COLO829 (cell line): Measurements from ENCODE around the gene KCNK16.

Source experiments
- DNase-seq: peaks from one replicate; pipeline ENCODE4 v3.0.0; 2012; ENCODE audit warnings: low spot score

Gene KCNK16

DNA sequence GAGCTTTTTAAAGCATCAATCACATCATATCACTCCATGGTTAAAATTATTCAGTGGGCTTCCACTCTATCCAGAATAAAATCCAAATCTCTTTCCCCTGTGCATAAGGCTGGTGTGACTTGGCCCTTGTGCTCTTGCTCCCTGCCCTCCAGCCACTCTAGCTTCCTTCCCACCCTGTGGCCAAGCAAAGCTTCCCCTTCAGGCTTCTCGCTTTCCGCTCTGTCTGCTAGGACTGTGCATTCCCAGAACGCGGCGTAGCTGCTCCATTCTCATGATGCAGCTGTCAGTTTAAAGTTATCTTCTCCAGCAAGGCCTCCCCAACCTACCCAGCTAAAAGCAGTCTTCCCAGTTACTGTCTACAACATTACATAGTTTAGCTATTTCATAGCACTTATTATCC is 19.4 kb upstream of the KCNK16 start:
- no peak for DNase-seq

DNA sequence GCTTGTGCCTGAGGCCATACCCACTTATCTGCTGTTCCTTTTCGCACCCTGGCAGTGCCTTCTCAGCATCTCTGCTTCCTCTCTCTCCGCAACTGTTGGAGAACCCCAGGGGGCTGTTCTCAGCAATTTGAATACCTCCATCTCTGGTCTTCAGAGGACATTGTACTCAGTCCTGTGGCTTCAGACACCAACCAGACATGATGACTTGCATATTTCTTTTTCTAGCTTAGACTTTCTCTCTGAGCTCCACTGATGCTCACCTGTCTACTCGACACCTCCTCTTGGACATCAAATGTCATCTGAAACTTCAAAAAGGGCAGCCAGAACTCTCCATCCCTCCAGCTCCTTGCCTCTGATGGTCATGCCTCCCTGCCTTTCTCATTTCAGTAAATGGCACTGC is 18.9 kb upstream of the KCNK16 start:
- DNase-seq: no peak

DNA sequence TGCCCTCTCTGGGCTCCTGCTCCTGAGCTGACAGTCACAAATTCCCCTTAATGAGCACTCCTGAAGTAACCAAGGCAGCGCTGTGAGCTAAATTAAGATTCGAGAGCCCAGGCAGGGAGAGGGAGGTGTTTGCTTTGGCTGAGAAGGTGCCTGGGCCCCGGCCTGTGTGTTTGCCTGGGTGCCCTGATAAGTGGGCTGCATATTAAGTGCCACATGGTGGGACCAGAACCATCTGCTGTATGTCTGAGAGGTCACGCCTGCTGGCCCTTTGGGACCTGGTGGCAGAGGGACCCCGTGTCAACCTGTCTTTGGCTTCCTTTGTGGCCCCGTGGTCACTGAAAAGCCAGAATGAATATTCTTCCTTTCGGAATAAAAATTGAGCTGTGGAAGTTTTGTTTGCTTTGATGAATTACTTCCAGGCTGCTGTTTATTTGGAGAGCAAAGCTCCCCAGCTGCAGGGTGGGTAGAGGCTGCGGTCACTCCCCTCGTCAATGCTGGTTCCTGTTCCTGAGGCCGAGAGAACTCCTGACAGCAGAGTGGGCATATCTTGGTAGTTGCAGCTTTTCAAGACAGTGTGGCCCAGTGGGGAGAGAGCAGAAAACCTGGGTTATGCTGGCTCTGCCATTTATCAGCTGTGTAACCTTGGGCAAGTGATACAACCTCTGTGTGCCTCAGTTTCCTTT is 17.5 kb upstream of the KCNK16 start:
- no peak for DNase-seq

DNA sequence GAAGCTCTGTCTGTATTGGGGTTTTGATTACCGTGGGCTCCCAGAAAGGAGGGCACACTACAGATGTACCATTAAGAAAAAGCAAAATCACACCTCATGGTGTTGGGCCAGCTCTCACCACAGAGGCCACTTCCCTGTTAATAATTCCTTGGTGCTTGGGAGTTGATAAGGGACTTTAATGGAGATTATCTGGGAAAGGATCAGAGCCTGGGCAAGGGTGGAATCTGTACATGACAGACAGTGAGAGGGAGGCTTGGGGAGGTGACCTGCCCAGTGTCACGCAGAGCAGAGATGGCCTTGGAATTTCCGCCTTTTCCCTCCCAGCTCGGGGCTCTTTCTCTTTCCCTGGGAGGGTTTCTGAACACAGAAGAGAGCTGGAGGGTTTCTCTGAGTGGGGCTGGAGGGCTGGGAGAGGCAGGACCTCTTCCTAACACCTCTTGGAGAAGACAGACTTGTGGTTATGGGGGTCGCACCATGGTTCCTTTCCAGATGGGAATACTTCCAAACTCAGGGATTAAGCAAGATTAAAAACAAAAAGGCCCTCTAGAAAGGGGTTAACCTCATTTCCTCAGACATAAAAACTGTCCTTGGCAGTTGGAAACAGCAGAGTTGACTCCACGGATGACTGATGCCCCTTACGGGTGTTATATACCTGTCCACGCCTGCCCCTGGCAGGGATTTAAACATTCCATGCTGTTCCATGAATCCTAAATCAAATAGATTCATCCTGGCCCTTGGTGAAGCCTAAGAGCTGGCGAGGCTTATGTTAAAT is 16.8 kb upstream of the KCNK16 start:
- DNase-seq: no peak

GRCh38 chr6:39338397-39338796 is 15.9 kb upstream of the KCNK16 start:
- DNase-seq: no peak

DNA sequence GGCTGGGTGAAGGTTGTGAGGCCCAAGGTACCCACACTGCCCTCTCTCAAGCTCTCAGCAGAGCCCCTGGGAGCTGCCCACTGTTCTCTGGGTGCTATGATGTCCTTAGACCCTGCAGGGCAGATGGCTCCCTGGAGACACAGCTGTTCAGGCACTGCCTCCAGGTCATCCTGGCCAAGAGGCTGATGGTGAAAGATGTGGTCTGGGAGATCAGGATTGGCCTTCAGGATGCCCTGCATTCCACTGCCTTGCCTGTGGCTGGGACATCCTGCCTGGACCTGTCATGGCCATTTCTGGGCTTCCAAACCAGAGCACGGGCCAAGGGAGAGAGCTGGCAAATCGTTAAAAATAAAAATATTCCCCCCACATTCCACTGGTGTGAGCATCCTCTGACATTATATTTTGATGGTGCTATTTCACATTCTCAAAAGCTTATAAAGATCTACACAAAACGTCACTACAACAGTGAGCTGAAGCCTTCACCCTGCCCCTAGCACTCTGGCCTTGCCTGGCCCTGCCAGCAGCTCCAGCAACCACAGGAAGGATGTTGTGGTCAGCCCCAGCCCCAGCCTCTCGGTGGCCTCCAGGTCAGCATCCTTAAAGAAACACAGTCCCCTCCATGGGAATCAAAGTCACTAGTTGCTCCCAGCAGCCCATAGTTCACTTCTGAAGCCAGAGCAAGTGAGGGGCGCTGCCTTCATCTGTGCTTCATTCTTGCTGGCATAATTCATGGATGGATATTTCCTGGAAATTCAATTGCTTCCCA is 13.5 kb upstream of the KCNK16 start:
- DNase-seq: no peak

- no peak for DNase-seq
Measured at GRCh38 chr6:39333644-39334438, 11.3 kb upstream of the KCNK16 start.

DNA sequence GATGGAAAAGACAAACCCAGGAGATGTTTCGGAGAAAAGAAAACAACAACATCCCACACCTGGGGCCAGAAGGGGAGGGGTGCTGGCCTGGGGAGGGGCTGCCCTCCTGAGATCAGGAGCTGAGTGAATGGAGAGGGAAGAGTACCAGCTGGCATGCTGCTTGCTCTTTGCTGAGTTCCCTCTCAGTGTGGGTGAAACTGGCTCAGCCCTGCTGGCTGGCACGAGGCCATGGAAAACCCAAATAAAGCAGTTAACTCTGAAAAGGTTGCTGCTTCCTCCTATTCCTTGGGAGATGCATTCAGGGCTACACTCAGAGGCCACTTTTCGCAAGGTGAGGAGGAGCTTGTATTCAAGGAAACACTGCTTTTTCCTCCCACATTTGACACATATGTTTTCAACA is 8.0 kb upstream of the KCNK16 start:
- DNase-seq: no peak

- no peak for DNase-seq
Measured at GRCh38 chr6:39330057-39330456, 7.6 kb upstream of the KCNK16 start.

DNA sequence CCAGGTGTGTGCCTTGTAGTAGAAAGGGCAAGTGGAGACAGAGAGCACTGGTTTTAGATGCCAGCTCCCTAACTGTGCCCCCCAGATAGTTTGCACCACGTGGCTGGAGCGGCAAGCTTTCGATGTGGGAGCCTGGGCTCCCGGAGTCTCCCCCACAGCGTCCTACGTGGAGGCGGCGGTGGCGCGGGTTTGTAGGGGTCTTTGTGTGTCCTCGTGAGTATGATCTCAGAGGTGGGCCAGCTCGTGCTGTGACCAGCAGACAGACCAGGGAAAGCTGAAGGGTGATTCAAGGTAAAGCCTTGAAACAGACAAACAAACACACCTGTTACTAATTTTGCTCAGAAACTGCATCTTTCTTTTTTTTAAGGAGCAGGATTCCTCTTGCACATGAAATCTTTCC is 5.6 kb upstream of the KCNK16 start:
- DNase-seq: no peak

DNA sequence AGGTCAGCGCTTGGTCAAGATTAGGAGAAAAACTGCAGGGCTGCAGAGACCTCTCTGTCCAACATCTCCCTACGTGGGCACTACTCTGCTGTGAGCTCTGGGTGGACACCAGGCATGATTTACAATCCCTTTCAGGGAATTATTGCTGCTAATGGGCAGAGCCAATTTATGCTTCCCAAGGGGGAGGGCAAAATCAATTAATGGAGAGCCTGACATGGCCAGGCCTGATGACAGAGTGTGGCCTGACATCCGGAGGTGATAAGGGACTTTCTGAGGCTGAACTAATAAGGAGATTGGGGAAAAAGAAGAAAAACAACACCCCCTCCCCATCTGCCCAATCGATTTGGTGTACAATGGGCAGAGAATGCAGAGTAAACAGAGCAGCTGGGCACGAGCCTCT is 5.0 kb upstream of the KCNK16 start:
- no peak for DNase-seq

- no peak for DNase-seq
Measured at GRCh38 chr6:39321761-39322160, 741 bp downstream of the KCNK16 start.

GRCh38 chr6:39320363-39320984 is 2.0 kb downstream of the KCNK16 start:
- DNase-seq: no peak

- DNase-seq: no peak
Measured at GRCh38 chr6:39319621-39320362, 2.7 kb downstream of the KCNK16 start.

DNA sequence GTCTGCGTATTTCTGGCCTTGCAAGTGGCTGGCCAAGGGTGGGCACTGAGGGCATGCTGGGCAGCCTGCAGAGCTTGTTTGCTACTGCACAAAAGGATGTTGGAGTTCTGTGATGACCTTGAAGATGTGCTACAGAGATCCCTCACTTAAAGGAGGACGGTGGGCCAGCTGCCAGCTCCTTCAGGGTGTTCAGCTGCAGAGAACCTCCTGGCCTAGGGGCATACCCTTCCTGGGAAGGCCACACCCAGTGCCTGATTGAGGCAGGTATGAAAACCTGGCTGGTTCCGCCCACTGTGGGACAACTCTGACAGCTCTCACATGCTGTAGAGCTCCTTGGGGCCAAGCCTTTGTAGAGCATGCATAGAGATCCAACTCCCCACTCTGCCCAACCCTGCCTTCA is 5.2 kb downstream of the KCNK16 start:
- DNase-seq: no peak

GRCh38 chr6:39314273-39314795 is 8.2 kb downstream of the KCNK16 start, which contains the start of gene KCNK17:
Gene KCNK17, minus strand, starts transcription at chr6:39314419. Its CDS starts 99 bp downstream, at chr6:39314320.
- no peak for DNase-seq

GRCh38 chr6:39313526-39314272 is 8.8 kb downstream of the KCNK16 start:
- no peak for DNase-seq

DNA sequence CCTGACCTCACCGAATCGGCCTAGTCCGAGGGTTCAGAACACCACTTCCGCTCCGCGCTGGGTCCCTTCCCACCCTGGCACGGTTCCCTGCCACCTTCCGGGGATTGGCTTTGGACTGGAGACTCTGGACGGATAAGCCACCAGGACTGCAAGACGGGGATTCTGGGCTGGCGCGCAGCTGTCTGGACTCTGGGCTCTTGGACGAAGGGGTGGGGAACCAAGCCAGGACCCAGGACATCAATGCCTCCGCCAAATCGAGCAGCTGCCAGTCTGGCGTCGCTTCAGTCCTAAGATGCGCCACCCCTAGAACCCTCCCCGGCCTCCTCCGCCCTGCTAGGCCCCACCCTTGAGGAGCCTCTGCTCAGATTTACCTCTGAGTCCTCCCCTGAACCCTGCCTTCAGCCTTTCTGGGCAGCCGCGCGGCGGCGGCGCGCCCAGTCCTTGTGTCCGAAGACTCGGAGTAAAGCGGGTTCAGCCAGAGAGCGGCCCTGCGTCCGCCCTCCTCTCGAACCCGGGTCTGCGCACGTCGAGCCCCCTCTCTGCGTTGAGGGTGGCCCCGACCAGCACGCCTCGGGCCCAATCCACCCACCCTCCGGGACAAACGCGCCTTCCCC is 9.5 kb downstream of the KCNK16 start:
- DNase-seq: no peak

GRCh38 chr6:39310542-39310941 is 12.0 kb downstream of the KCNK16 start:
- DNase-seq: no peak
